D341Med (cell line): Measurements from ENCODE around the gene TGFBR3.

Experiments used
- DNase-seq: peaks from one replicate; pipeline ENCODE4 v3.0.0; 2012; ENCODE audit warnings: low spot score

Gene TGFBR3

GRCh38 chr1:91777630-91778300 is 108.2 kb downstream of the TGFBR3 start:
- no peak for DNase-seq

GRCh38 chr1:91777196-91777595 is 108.8 kb downstream of the TGFBR3 start:
- DNase-seq: no peak

DNA sequence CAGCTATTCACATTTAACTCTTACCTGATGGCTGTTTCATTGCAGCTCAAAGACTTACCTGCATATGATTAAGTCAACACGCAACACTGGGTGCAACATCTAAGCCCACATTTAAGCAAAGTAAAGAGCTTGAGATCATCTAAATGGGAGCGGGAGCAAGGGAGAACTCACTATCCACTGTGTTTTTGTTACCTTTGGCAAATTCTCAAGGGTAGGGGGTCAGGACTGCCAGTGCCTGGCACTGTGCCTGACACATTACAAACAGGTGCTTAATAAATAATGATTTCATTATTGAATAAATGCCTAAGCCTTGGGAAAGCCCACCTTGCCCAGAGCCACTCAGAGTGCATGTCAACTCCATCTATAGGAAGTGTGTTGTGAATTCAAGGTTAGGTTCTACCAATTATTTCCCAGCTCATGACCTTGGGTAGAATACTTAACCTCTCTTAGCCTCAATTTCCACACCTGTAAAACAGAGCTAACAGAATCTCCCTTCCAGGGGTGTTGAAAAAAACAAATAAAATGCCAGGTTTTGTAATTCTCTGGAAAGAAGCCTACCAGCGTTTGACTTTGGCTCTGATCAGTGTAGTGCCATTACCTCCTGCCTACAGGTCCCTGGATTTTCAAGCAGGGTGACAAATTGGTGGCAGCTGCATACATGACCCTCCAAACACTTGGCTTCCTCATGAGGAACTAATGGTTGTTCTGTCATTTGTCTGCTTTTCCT is 109.7 kb downstream of the TGFBR3 start:
- DNase-seq: no peak

- DNase-seq: no peak
Observed at GRCh38 chr1:91775227-91775626, 110.7 kb downstream of the TGFBR3 start.

DNA sequence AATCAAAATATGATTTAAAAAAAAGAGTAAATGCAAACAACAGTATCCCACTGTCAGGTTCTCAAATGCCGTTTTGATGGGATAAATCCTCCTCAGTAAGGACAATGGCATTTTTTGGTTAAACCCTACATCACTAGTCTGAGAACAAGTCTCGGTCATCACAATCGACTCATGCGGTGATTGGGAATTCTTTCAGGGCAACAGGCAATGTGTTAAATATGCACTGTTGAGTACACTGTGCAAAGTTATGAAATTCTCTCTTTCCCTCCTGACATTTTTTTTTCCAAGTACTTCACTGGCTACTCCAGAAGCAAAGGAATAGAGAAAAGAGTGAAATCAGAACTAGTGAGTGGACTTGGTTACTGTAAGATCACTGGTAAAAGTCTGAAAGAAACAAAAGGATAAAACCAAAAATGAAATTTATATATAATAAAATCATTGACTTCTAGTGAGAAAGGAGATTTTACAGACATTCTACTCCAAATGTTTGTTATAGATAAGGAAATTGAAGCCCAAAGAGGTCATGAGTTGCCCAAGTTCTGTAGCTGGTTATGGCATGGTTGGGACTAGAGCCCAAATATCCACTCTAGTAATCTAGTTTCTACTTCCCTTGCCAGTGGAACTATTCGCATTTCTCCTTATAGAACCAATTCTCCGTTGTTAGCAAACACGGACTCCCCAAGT is 111.3 kb downstream of the TGFBR3 start:
- DNase-seq: no peak

- DNase-seq: no peak
Observed at GRCh38 chr1:91771717-91772116, 114.2 kb downstream of the TGFBR3 start.

GRCh38 chr1:91770667-91771268 is 115.2 kb downstream of the TGFBR3 start:
- DNase-seq: no peak

DNA sequence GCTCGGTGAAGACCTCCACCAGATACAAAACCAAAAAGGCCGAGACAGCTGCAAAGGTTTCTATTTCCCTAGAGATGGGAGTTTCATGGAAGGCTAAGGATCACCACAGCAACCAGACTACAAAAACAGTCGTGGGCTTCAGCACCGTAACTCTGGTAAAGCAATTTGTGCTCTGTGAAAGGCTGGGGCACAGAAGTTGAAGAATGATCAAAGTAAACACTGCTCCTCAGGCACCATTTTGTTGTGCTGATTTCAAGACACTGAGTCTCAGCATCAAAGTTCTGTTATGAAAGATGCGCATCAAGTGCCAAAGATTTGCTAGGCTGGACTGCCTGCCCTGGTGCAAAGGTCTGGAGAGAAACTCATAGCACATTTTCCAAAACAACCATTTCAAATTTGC is 116.2 kb downstream of the TGFBR3 start:
- DNase-seq: no peak

DNA sequence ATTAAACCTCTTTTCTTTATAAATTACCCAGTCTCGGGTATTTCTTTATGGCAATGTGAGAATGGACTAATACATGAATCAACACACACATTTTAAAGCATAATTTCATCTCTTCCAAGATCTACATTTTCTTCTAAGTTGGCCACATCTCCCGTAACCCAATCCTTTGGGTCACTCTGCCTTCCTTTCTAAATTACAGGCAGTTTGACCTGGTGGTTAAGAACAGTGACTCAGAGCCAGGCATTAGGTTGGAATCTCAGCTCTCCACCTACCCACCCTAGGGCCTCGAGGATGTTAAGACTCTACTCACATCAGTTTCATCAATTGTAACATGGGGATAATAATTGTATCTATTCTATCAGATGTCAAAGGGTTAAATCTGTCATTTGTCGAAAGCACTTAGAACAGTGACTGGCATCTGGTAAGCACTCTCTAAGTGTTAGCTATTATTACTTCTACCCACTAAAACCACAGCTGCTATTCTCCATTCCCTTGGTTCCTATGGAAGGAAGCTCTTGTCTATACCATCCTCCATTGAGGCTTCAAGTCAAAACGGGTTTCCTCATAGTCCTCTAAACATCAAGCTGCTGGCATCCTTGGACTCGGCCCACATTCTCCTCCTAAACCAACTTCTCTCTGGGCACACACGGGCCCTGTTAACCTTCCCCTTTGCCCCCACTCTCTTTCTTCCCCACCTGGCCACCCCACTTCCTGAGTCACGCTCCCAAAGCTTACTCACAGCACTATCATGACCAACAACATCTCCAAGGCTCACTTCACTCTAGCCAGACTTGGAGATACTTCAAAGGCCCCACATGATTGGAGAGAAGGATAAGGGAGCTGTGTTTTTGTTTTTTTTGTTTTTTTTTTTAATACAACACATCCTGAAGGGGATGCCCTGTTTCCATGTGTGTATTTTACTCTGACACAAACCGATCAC is 116.9 kb downstream of the TGFBR3 start:
- no peak for DNase-seq

DNA sequence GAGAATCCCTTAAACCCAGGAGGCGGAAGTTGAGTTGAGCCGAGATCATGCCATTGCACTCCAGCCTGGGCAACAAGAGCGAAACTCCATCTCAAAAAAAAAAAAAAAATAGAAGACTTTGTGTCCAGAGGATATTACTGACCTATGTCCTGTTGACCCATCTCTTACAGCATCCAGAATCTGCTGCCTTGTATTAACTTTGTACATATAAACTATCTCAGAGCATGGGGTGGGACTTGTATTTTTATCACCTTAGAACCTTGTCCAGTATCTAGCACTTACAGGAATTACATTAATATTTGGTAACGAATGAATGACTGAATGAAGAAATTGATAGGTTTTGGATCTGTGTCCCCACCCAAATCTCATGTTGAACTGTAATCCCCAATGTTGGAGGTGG is 117.8 kb downstream of the TGFBR3 start:
- no peak for DNase-seq

DNA sequence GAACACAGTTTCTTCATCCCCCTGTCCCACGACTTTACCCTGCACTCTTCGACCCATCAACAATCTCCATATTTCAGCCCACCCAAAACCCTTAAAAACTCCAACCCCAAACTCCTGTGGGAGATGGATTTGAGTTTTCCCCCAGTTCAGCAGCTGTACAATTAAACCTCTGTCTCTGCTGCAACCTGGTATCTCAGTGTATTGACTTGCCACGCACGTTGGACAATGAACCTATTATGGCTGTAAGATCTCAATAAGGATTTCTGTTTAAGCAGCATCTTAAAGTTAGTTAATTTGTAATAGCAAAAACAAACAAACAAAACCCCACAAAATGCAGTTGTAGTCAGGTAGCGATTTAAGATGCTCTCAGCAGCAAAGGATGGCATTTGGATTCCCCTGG is 119.1 kb downstream of the TGFBR3 start:
- no peak for DNase-seq

DNA sequence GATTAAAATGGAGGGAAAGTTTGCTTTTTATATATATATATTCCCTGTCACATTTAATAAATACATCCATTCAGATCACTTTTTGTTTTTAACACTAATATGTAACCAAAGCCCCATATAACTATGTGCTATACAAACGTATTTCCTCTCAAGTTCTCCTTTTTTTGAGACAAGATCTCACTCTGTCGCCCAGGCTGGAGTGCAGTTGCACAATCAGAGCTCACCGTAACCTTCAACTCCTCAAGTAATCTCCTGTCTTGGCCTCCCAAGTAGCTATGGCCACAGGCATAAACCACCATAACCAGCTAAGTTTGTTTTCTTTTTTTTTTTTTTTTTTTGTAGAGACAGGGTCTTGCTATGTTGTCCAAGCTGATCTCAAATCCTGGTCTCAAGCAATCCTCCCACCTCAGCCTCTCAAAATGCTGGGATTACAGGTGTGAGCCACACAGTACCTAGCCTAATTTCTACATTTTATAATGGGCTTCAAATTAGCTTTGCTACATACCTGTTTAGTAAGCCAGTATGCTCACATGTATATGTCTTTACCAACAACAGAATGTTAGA is 120.0 kb downstream of the TGFBR3 start:
- DNase-seq: no peak

- DNase-seq: no peak
Observed at GRCh38 chr1:91765293-91765692, 120.7 kb downstream of the TGFBR3 start.

DNA sequence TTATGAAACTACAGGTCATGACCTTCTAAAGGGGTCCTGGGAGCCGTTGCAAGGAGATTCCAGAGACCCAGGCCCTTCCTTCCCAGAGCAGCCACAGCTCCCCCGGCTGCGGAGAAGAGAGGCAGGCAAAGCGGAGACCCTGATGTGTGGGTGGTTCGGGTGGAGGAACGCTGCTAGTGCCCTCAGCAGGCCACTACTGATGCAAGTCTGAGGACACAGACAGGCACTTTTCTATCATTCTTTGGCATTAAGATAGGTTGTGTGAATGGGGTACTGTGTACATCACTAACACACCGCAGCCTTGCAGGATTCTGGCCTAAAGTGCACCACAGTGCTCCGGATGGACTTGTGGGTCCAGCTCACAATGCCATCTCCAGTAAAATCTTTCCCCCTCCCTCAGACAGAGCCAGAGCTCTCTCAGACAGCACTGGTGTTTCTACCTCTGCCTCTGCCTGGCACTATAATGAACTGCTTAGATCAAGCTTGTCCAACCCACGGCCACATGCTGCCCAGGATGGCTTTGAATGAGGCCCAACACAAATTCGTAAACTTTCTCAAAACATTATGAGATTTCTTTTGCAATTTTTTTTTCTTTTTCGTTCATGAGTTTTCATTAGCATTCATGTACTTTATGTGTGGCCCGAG is 121.4 kb downstream of the TGFBR3 start:
- no peak for DNase-seq

- DNase-seq: no peak
Observed at GRCh38 chr1:91763252-91763651, 122.7 kb downstream of the TGFBR3 start.

GRCh38 chr1:91761295-91761721 is 124.6 kb downstream of the TGFBR3 start:
- no peak for DNase-seq

- DNase-seq: no peak
Observed at GRCh38 chr1:91760512-91760911, 125.4 kb downstream of the TGFBR3 start.

- DNase-seq: no peak
Observed at GRCh38 chr1:91759076-91759475, 126.9 kb downstream of the TGFBR3 start.

GRCh38 chr1:91757763-91758460 is 128.0 kb downstream of the TGFBR3 start:
- no peak for DNase-seq

- no peak for DNase-seq
Observed at GRCh38 chr1:91755702-91756287, 130.2 kb downstream of the TGFBR3 start.
